ENCODE measurements around the gene ZNF391.
"Not testable (repeated sequence)": the region's sequence is repeated elsewhere in the genome, so short reads cannot be mapped to it uniquely, and the experiment has no call there.

The ZNF391 gene

GRCh38 chr6:27388293-27389197 lies at the start of gene ZNF391:
TSS of gene ZNF391 (plus strand) at chr6:27388759. CDS start at chr6:27400371, 11,612 bp downstream.
- DNase-seq (ENCODE audit: low spot score) = peak; percentile 68

GRCh38 chr6:27352850-27353249 lies 35.7 kb upstream of the ZNF391 start:
- DNase-seq (ENCODE audit: low spot score) = no peak

GRCh38 chr6:27358786-27359185 lies 29.8 kb upstream of the ZNF391 start:
- DNase-seq (ENCODE audit: low spot score) = no peak

GRCh38 chr6:27359231-27359630 lies 29.3 kb upstream of the ZNF391 start:
- DNase-seq (ENCODE audit: low spot score) = no peak

- no peak for DNase-seq (ENCODE audit: low spot score)
Observed at GRCh38 chr6:27368202-27368601, 20.4 kb upstream of the ZNF391 start.

GRCh38 chr6:27370391-27370790 lies 18.2 kb upstream of the ZNF391 start:
- DNase-seq (ENCODE audit: low spot score) = no peak

GRCh38 chr6:27374824-27375612 lies 13.5 kb upstream of the ZNF391 start:
- peak; percentile 81 for DNase-seq (ENCODE audit: low spot score)

GRCh38 chr6:27375613-27376079 lies 12.9 kb upstream of the ZNF391 start:
- DNase-seq (ENCODE audit: low spot score) = no peak

GRCh38 chr6:27378406-27378805 lies 10.2 kb upstream of the ZNF391 start:
- DNase-seq (ENCODE audit: low spot score) = not testable (repeated sequence)

GRCh38 chr6:27381001-27381400 lies 7.6 kb upstream of the ZNF391 start:
- not testable (repeated sequence) for DNase-seq (ENCODE audit: low spot score)

GRCh38 chr6:27383011-27383410 lies 5.5 kb upstream of the ZNF391 start:
- no peak for DNase-seq (ENCODE audit: low spot score)

GRCh38 chr6:27383481-27383880 lies 5.1 kb upstream of the ZNF391 start:
- DNase-seq (ENCODE audit: low spot score) = no peak

- no peak for DNase-seq (ENCODE audit: low spot score)
Observed at GRCh38 chr6:27392623-27393022, 4.1 kb downstream of the ZNF391 start.

- DNase-seq (ENCODE audit: low spot score) = no peak
Observed at GRCh38 chr6:27394073-27394472, 5.5 kb downstream of the ZNF391 start.

GRCh38 chr6:27400877-27401642 lies 12.5 kb downstream of the ZNF391 start:
- no peak for DNase-seq (ENCODE audit: low spot score)

GRCh38 chr6:27406085-27406484 lies 17.5 kb downstream of the ZNF391 start:
- no peak for DNase-seq (ENCODE audit: low spot score)

- no peak for DNase-seq (ENCODE audit: low spot score)
Observed at GRCh38 chr6:27407153-27407814, 18.7 kb downstream of the ZNF391 start.

- no peak for DNase-seq (ENCODE audit: low spot score)
Observed at GRCh38 chr6:27414300-27414699, 25.7 kb downstream of the ZNF391 start.

- no peak for DNase-seq (ENCODE audit: low spot score)
Observed at GRCh38 chr6:27414996-27415395, 26.4 kb downstream of the ZNF391 start.

GRCh38 chr6:27415898-27416297 lies 27.3 kb downstream of the ZNF391 start:
- DNase-seq (ENCODE audit: low spot score) = no peak

- DNase-seq (ENCODE audit: low spot score) = no peak
Observed at GRCh38 chr6:27419363-27419762, 30.8 kb downstream of the ZNF391 start.
